Esophagus squamous epithelium (tissue), 5 donors: ENCODE data around the gene C18orf54. TPM values are rescaled to one million over a fixed set of nuclear protein-coding genes. Genes with fewer than 3 reads are reported as not detected.
"Not testable (repeated sequence)": the region's sequence is repeated elsewhere in the genome, so short reads cannot be mapped to it uniquely, and the experiment has no call there.

ENCODE experiments used
- DNase-seq: peaks from one replicate; lab custom pipeline; 2025; lab: John Stamatoyannopoulos, UW
- H3K27ac ChIP-seq, 4 donors: fragments of 200-600 bp; sonication (generic); one replicate each; pipeline ENCODE4 v1.5.1; 2016 to 2019; ENCODE audit warnings: mild to moderate bottlenecking in 1 of 4
- H3K27me3 ChIP-seq, 4 donors: fragments of 200-600 bp; sonication (generic); 1 replicate in 3 of 4; 2 replicates in 1 of 4; pipeline versions ENCODE4 v1.5.1 to v1.6.0; 2017 to 2021; ENCODE audit warnings: antibody characterized with exemption in 1 of 4
- H3K36me3 ChIP-seq, 3 donors: fragments of 200-600 bp; sonication (generic); one replicate each; pipeline ENCODE4 v1.5.1; 2016 to 2019
- H3K4me1 ChIP-seq, 3 donors: fragments of 200-600 bp; sonication (generic); one replicate each; pipeline ENCODE4 v1.5.1; 2017 to 2019
- H3K4me3 ChIP-seq, 4 donors: fragments of 200-600 bp; sonication (generic); 1 replicate in 3 of 4; 2 replicates in 1 of 4; pipeline ENCODE4 v1.5.1; 2016 to 2019; ENCODE audit warnings: mild to moderate bottlenecking in 2 of 4, moderate library complexity in 1 of 4
- H3K9me3 ChIP-seq, 3 donors: fragments of 200-600 bp; sonication (generic); one replicate each; pipeline ENCODE4 v1.5.1; 2016 to 2019
- CTCF ChIP-seq, 6 experiments: fragments of 450-650 bp in 4 of 6; fragments of 200-600 bp in 2 of 6; sonication (generic) in 2 of 6; IDR thresholded peaks; one replicate each; pipeline ENCODE4 v1.5.1; 2016 to 2019; ENCODE audit warnings: antibody characterized with exemption in 6 of 6, mild to moderate bottlenecking in 4 of 6, moderate library complexity in 4 of 6
- POLR2A ChIP-seq, 4 donors: fragments of 450-650 bp; IDR thresholded peaks; one replicate each; pipeline ENCODE4 v1.6.1; 2017; ENCODE audit warnings: antibody characterized with exemption in 4 of 4, mild to moderate bottlenecking in 4 of 4, moderate library complexity in 3 of 4
- WGBS, 2 donors: methylation state at CpG; one replicate each; pipeline ENCODE4 v1.1.5; 2018; 5-methylcytosine and 5-hydroxymethylcytosine counted together
- intact Hi-C: fragments of 100-400 bp; cut with DNase I; formaldehyde crosslinking; loops from one replicate; pipeline ENCODE4 v1.15.0; 2022
- total RNA-seq, 4 donors: library from RNA; depleted of rRNA; stranded (reverse); fragments of >200 nt; gene quantifications; one replicate each; pipeline ENCODE4 v1.1.0, GENCODE V29; 2016
- donor health status: DM: yes; HTN: yes; CAD: no.

C18orf54 gene
- total RNA-seq = 1 to 10 TPM in 3 of 4 donors, under 1 TPM in 1; 0.34 to 1.7 (median 1.5) TPM

- DNase-seq = peak; percentile 38
- Histone ChIP-seq H3K36me3 (no peaks in the 10 kb centered on the region), H3K4me3 (peak within 1 kb of the TSS; percentile 56 to 89 (median 76)), H3K27me3 (no peaks in the 10 kb centered on the region), H3K4me1 (peaks cover 0 to 17% (median 3%) of the 10 kb centered on the region in 3 donors), H3K9me3 (no peaks in the 10 kb centered on the region), H3K27ac (peak within 1 kb of the TSS; percentile 72 to 77 (median 74))
- intact Hi-C loops = no loop called here
- 0 to 1% methylated on average over 8 to 39 of the region's 62 CpGs for whole genome bisulfite sequencing, 2 donors
- TF ChIP-seq CTCF (IDR thresholded peaks at IDR 0.05) = peak in 4 of 6 experiments; percentile 19 to 59 (median 40)
- TF ChIP-seq POLR2A (IDR thresholded peaks at IDR 0.05) = peak in 3 of 4 donors; percentile 32 to 78 (median 39)
These were observed at the start of gene C18orf54, which contains the start of gene STARD6 for GRCh38 chr18:54357660-54358494. Gene C18orf54 (plus strand): TSS chr18:54357906. CDS start chr18:54360573, 2,667 bp downstream. Gene STARD6 (minus strand): TSS chr18:54357858. CDS start chr18:54354573, 3,285 bp downstream.

GRCh38 chr18:54309564-54309963, 48.1 kb upstream of the C18orf54 start:
- H3K27me3 ChIP-seq, H3K4me1 ChIP-seq, H3K4me3 ChIP-seq, H3K27ac ChIP-seq, intact Hi-C loops, H3K9me3 ChIP-seq, DNase-seq, H3K36me3 ChIP-seq: not testable (repeated sequence)
- WGBS, 2 donors = 50 to 70% methylated on average over 2 of the region's 8 CpGs

GRCh38 chr18:54316071-54316820, 41.5 kb upstream of the C18orf54 start:
- H3K9me3 ChIP-seq = no peaks in the 10 kb centered on the region
- H3K36me3 ChIP-seq = no peaks in the 10 kb centered on the region
- no peaks in the 10 kb centered on the region for H3K4me1 ChIP-seq
- no peak for TF ChIP-seq POLR2A (IDR thresholded peaks at IDR 0.05)
- no peak for TF ChIP-seq CTCF (IDR thresholded peaks at IDR 0.05)
- intact Hi-C loops = no loop called here
- H3K4me3 ChIP-seq = no peak overlapping the region
- no peak overlapping the region for H3K27ac ChIP-seq
- H3K27me3 ChIP-seq = no peaks in the 10 kb centered on the region
- no peak for DNase-seq

GRCh38 chr18:54323561-54323960, 34.1 kb upstream of the C18orf54 start:
- DNase-seq = no peak
- intact Hi-C loops = no loop called here
- H3K36me3 ChIP-seq = no peaks in the 10 kb centered on the region
- H3K4me1 ChIP-seq = no peaks in the 10 kb centered on the region
- H3K27ac ChIP-seq = no peak overlapping the region
- no peak overlapping the region for H3K4me3 ChIP-seq
- H3K9me3 ChIP-seq = no peaks in the 10 kb centered on the region
- no peak for TF ChIP-seq CTCF (IDR thresholded peaks at IDR 0.05)
- TF ChIP-seq POLR2A (IDR thresholded peaks at IDR 0.05) = no peak
- H3K27me3 ChIP-seq = no peaks in the 10 kb centered on the region

- no peaks in the 10 kb centered on the region for H3K4me1 ChIP-seq
- no peaks in the 10 kb centered on the region for H3K36me3 ChIP-seq
- 86 to 87% methylated on average over 2 of the region's 2 CpGs for WGBS, 2 donors
- H3K27ac ChIP-seq = no peak overlapping the region
- H3K9me3 ChIP-seq = no peaks in the 10 kb centered on the region
- no peak overlapping the region for H3K4me3 ChIP-seq
- H3K27me3 ChIP-seq = no peaks in the 10 kb centered on the region
- no peak for DNase-seq
- intact Hi-C loops = no loop called here
- TF ChIP-seq POLR2A (IDR thresholded peaks at IDR 0.05) (no peak), CTCF (IDR thresholded peaks at IDR 0.05) (no peak)
These were observed 33.7 kb upstream of the C18orf54 start for GRCh38 chr18:54323970-54324369.
